Sigmoid colon (tissue), 4 donors: Measurements from ENCODE around the gene FBXO27.

Experiments used
- POLR2A ChIP-seq, 2 donors: fragments of 450-650 bp; IDR thresholded peaks; one replicate each; pipeline ENCODE4 v1.6.1; 2016; ENCODE audit warnings: antibody characterized with exemption in 2 of 2, mild to moderate bottlenecking in 2 of 2, moderate library complexity in 2 of 2
- POLR2AphosphoS5 ChIP-seq, 4 donors: sonication (generic); formaldehyde crosslinking; IDR thresholded peaks; one replicate each; pipeline ENCODE4 v1.6.1; 2017; ENCODE audit warnings: antibody characterized with exemption in 4 of 4
- TF ChIP-seq, protein P1 (sequence below), 4 experiments: fragments of 450-650 bp in 3 of 4; fragments of 200-600 bp in 1 of 4; IDR thresholded peaks; one replicate each; pipeline ENCODE4 v1.5.1; 2016 to 2019; ENCODE audit warnings: antibody characterized with exemption in 4 of 4, mild to moderate bottlenecking in 3 of 4, moderate library complexity in 2 of 4

DNA sequence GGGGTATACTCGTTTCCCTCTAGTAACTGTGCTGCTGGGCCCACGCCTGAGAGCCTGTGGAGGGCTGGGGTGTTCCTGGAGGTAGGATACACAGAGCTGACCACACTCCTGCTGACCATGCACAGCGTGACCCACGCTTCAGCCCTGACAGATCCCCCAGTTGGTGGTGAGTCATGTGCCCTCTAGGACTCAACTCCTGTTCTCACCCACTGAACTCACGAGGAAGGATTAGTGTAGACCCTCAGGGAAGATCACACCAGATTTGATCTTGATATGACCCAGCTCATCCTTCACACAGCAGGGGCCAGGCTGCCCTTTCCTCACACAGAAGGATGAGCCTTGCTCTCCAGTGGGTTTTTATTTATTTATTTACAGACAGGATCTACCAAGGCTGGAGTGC, 38.5 kb upstream of the FBXO27 start:
- no peak for TF ChIP-seq POLR2AphosphoS5 (IDR thresholded peaks at IDR 0.05)
- no peak for TF ChIP-seq POLR2A (IDR thresholded peaks at IDR 0.05)
- TF ChIP-seq, protein P1, sequence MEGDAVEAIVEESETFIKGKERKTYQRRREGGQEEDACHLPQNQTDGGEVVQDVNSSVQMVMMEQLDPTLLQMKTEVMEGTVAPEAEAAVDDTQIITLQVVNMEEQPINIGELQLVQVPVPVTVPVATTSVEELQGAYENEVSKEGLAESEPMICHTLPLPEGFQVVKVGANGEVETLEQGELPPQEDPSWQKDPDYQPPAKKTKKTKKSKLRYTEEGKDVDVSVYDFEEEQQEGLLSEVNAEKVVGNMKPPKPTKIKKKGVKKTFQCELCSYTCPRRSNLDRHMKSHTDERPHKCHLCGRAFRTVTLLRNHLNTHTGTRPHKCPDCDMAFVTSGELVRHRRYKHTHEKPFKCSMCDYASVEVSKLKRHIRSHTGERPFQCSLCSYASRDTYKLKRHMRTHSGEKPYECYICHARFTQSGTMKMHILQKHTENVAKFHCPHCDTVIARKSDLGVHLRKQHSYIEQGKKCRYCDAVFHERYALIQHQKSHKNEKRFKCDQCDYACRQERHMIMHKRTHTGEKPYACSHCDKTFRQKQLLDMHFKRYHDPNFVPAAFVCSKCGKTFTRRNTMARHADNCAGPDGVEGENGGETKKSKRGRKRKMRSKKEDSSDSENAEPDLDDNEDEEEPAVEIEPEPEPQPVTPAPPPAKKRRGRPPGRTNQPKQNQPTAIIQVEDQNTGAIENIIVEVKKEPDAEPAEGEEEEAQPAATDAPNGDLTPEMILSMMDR (IDR thresholded peaks at IDR 0.05), result no peak
